KBM-7 (cell line): Measurements from ENCODE around the gene ANKH.
A peak's percentile ranks its signal among the peaks of the same experiment; 100 is the strongest.

Experiments used
- DNase-seq: peaks from one replicate; pipeline ENCODE4 v3.0.0-alpha.2; 2015
- in situ Hi-C: fragments of 300-500 bp; cut with MboI; formaldehyde crosslinking; loops from 2 replicates; pipeline ENCODE4 v1.14.3; 2020; ENCODE audit warnings: low sequenced_read_pairs, low pct_unique_long_range_greater_than_20kb, mixed read lengths

Gene ANKH

DNA sequence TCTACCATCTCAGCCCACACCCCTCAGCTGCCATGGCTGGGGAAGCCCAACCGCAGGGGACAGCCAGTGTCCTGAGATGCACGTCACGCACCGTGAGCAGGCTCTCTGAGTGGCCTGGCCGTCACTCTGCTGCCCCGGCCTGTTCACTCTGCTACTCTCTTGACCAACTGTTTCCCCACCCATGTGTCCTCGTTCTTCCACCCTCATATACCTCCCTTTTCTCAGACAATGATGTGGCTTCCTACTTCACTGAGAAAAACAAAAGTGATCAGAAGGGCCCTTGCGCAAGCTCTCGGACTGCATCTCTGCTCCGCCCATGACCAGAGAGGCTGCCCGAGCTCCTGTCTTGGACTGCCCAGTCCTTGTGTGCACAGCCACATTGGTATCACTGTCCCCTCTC lies 159.4 kb downstream of the ANKH start:
- in situ Hi-C loops: no loop called here
- DNase-seq: no peak

DNA sequence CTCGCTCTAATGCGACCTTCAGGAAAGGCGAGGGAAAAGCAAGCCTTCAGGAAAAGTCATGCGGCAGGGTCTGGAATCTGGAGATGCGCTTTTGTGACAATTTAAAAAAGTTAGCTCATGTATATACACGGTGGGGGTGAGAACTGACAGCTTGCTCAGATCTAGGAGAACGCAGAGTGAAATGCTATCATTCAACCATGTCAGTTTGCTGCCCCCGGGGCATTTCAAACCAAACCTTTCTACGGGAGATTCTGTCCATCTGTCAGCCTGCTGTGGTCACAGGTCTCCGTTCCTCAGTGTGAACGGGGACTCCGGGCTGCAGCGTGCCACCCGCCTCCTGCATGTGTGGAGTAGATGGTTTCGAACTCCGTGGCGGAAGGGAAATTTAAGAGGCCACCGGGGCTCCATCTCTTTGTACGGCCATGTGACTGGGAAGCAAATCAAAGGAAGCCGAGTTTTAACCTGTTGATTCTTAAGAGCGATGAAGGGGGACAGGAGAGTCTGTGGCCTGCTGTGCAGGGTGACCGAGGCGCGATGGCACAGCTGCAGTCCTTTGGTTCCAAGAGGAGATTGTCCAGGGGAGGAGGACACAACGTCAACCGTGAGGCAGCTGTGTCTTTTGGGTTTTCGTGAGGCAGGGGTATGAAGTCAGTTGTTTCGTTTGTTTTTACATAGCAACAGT lies 161.1 kb downstream of the ANKH start:
- in situ Hi-C loops: no loop called here
- DNase-seq: no peak

DNA sequence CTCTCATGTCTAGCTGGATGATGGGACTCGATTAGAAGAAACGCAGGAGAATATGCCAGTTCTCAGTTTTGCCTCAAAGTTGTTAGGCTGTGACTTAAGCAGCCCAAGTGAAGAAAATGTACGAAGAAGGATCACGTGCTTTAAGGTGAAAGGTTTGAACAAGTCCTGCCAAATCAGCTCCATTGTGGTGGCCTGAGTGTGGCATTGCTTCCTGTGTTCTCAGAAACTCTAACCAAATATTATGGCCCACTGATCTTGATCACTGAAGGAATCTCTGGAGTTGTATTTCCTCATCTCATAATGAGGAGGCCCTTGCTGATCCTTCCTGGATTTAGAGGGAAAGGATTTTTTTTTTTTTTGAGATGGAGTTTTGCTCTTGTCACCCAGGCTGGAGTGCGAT lies 163.0 kb downstream of the ANKH start:
- in situ Hi-C loops: no loop called here
- DNase-seq: peak; percentile 13

DNA sequence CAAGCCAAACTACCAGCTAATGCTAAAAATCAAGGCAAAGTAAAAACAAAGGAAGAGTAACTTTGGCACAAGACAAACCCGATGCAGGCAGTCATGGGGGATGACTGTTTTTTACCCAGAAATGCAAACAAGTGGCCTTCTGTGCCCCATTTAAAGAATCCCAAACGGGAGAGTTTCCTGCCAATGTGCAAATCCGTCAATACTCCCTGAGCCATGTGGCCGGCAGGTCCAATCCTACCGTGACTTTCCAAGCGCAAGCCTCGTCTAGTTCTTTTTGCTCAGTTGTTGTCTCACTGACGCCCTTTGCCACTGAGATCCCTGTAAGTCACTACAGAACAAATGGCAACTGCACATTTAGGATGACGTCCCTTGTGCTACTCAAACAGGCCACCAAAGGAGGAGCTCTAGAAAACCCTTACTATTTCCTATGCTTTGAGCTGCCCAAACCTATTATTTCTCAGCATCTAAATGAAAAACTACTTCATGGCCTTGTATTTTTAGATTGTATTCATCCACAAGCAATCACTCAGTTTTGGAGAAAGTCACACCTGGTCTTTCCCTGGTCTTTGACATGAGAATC lies 163.7 kb downstream of the ANKH start:
- in situ Hi-C loops: no loop called here
- no peak for DNase-seq

DNA sequence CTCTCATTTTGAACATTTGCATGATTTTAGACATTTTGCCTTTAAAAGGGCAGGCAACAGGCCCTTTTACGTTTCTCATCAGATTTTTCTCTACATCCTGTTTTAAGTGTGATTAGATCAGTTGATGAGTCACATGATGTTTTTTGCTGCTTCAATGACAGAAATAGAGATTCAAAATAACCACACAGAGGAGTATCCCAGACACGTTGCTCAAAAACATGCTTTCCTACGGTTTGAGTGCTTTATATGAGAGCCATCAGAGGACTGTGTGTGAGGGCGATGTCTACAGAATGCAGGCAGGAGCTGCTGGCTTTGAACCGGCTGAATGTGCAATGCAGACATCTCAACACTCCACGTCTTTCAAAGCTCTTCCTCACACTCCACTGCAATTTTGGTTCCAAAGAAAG lies 165.0 kb downstream of the ANKH start:
- DNase-seq: peak; percentile 74
- in situ Hi-C loops: no loop called here

DNA sequence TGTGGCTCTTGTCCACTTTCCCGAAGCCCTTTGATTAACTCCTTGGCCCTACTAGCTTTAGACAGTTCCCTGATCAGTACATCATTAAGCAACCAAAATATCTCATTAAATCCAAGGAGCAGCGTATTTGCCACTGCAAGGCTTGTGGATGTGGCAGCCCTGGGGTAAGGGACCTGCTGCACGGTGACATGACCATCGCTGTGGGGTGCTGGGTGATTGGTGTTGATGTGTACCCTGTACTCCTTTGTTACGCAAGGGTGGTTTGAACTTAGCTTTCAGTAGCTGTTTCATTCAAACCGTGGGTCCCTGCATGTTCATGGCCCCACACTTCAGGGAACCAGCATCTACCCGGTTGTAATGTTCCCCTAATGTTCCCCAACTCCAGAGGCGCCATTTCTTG lies 166.0 kb downstream of the ANKH start:
- in situ Hi-C loops: no loop called here
- no peak for DNase-seq

DNA sequence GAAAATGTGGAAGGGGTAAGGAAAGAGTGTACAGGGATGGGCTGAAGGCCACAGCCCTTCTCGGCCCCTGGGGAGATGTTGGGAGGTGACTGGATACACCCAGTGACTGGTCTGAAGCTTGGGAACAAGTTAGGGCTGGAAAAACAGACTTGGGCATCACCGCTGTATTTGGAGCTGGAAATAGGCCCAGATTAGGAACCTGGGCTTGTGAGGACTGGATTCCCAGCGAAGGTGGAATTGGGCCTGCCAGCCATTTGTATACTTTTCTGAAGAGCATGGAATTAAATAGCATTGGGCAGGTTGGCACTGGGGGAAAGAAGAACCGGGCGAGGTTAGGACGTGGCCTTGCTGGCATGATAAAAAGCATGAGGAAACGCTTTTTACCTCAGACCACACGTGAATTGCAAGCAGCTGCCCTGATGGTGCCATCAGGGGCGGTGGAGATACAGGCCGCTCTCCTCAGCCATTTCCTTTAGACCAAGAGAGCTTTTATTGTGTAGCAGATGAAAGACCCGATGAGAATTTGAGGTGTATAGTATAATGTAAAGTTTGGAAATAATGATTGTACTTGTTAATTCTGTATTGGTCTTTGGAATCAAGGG lies 169.2 kb downstream of the ANKH start:
- in situ Hi-C loops: no loop called here
- DNase-seq: no peak

DNA sequence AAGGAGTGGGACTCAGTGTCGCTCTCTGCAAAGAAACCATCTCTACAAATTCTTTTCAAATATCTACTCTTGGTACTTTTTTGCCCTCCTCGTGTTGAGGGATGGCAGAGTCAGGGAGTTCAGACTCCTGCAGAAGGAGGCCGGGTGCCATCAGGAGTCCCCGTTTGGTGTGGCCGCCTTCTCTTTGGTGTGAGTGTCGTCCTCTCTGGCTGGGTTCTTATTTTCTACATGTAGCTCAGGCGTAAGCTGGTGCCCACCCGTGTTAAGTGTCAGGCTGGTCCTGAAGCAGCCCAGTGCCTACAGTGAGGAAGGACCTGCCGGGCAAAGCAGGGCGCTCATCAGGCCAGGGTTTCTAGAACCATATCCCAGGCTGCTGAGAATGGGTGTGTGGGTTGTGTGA lies 170.0 kb downstream of the ANKH start:
- no peak for DNase-seq
- in situ Hi-C loops: no loop called here

DNA sequence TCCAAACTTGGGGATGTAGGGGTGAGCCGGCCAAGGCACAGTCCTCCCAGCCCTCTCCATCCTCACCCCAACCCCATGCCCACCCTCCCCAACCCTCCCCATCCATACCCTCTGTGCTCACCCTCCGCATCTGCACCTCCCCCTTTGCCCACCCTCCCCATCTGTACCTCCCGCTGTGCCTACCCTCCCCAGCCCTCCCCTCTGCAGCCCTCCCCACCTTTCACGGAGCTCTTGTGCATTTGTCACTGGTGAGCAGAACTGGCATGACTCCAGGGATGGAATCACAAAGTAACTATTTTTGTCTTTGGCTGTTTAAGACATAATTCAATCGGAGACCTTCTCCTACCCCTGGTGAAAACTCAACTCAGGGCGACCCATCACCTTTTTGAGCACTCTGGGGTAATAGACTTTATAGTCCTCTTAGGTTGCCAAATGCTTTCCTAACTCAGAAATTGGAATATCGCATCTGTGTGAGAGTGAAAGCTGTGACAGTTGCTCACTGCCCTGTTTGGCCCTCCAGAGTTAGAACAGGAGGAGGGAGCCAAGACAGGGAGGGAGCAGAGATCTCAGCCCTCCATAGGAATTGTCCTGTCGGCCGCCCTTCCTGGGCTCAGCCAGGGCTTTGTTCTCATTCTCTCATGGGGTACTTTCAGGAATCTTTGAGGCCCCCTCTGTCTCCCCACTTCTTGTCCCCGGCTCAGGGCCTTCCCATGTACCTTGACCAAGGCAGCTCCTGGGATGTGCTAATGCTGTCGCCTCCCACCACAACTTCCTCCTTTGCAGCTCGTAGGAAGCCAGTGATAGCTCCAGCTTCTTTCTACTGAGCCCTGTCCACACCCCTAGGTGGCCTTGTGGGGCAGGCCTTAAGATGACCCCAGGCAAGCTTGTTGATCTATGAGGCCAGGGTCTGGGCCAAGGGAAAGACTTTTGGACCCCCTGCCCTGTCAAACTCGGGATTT lies 170.8 kb downstream of the ANKH start:
- in situ Hi-C loops: no loop called here
- peak; percentile 53 for DNase-seq

DNA sequence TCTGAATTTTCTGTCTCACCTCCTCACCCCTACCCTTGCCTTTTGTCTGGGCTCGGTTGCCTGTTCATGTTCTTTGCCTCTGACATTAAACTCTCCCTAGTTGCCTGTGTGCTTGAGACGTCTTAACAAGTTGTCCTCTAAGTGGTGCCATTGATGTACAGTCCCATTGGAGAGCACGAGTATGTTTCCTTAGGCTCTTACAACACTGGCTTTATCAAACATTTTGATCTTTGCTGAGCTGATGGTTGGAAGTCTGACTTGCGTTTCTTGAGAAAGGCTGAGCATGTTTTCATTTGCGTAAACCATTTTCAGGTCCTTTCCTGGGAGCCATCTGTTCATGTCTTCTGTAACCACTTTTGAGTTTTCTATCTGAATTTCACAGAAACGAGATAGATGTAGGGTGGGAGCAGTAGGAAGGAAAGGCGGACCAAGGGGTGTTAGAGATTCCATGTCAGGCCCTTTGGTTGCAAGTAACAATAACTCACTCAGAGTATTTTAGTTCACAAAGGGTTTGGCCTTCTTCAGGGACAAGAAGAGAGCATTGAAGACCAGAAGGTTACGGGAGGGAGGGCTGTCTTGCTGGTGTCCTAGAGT lies 171.7 kb downstream of the ANKH start:
- in situ Hi-C loops: no loop called here
- no peak for DNase-seq

DNA sequence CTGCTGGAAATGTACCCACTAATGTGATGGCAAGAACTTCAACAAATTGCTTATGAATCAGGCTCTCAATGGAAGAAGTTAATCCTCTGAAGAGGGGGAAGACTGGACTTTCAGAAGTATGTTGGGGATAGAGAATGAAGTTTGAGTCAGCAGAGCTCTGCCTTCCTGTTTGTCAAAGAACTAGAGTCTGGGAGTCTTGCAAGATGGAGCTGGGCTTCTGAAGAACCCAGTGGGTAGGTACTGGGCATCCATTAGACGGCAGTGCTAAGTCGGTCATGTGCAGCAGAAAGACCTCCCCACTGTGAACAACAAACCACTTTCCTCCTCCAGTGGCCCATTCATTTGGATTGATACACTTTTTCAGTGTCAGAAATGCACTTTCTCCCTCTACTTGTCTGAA lies 172.4 kb downstream of the ANKH start:
- in situ Hi-C loops: no loop called here
- no peak for DNase-seq

DNA sequence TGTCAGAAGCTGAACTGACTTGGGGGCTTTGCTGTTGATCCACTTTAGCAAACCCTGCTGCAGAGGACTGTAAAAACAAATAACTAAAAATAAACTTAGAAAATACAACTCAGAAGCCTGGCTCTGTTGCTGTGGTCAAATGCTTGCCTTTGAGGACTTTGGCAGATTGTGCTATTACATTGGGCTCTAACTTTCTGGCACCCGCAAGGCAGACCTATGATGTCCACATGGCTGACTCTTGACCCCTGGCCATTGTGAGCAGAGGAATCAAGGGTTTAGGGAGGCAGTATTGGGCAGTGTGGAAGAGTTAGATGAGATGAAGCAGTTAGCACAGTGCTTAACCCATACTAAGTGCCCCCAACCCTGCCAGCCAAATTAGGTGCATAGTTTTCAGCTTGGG lies 173.1 kb downstream of the ANKH start:
- in situ Hi-C loops: no loop called here

DNA sequence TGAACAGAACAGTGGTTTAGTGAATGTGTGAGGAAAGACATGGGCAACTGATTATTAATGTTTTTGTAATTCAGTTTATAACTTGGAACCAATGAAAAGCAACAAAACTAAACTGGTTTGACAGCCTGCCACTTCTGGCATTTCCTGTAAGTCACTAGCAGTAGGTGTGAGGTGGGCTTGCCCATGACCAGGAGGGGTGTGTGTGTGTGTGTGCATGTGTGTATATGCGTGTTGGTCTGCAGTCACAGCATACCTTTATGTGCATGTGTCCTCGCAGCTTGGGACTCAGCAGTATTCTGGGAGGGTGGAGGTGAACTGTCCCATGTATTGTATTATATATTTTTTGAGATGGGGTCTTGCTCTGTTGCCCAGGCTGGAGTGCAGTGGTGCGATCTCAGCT lies 174.7 kb downstream of the ANKH start:
- in situ Hi-C loops: no loop called here
- no peak for DNase-seq

More for the DNA sequence above, 173.1 kb downstream of the ANKH start:
- DNase-seq: no peak

DNA sequence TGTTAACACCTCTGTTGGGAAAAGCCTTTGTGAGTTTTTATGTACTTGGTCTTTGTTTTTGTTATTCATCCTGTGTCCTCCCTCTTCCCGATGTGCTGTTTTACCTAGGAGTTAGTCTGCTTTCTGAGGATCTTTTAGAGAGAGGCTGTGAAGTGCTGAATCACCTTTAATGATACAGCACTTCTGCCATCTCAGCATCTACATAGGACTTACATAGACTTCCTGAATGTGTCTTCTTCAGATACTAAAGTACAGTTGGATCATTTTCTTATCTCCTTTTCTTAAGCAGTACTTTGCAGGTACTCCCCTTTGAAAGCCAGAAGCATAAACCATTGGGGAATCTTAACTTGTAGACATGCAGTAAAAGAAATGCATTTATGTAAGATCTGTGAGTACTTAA lies 175.5 kb downstream of the ANKH start:
- in situ Hi-C loops: no loop called here
- no peak for DNase-seq

DNA sequence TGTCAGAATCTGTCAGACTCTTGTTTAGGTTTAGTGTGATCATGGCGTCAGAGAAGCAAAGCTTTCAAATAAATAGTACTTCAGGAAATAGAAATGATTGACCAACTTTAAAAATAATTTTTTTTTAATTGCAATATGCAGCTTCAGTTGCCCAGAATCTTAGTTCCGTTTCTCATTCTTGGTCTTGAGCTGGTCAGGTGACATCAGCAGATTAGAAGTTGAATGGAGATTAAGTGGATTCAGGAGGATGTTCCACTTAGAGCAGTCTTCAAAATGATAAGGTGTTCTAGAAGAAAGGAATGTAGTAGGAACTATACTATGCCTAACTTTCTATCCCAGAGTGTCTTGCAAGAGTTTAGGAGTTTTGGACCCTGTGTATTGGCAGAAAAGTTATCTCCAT lies 176.4 kb downstream of the ANKH start:
- no peak for DNase-seq
- in situ Hi-C loops: no loop called here

DNA sequence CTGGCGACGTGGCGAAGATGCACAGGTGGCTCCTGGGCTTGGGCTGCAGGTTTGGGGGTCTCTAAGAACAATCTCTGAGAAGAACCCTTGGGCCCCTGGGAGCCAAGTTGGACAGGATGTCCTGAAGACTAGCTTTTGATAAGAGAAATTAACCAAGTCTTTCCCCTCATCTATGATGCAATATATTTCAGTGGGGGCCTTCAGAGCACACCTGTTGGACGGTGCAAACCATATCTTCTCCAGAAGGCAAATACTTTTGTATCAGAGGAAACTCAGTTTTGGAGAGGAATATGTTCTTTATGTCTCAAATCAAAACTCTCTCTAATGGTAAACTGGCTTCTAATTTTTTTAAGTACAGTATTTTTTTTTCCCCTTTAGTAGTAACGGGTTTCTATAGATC lies 178.5 kb downstream of the ANKH start:
- no peak for DNase-seq
- in situ Hi-C loops: no loop called here

DNA sequence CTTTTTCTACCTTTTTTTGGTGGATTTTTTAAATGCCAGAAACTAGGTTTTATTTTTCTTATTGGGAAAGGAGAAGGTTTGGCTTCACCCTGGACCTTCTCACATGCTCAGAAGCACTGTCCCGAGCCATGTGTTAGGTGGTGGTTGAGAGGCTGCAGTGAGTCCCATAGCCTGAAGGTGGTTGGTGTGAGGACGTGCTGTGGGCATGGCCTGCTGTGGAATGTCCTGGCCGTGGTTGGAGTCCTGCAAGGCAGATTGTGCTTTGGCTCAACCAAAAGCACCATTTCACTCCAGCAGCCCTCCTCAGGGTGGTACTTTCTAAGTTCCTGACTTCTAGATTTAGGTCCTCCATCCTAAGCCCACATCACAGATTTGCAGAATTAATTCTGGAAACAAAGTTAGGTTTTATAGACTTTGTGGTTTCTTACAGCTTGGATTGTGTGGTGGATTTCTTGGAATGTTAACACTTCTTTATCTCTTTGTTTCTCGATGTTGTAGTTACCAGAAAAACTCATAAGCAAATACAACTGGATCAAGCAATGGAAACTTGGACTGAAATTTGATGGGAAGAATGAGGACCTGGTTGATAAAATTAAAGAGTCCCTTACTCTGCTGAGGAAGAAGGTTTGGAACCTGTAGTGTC lies 184.4 kb downstream of the ANKH start:
- in situ Hi-C loops: no loop called here

DNA sequence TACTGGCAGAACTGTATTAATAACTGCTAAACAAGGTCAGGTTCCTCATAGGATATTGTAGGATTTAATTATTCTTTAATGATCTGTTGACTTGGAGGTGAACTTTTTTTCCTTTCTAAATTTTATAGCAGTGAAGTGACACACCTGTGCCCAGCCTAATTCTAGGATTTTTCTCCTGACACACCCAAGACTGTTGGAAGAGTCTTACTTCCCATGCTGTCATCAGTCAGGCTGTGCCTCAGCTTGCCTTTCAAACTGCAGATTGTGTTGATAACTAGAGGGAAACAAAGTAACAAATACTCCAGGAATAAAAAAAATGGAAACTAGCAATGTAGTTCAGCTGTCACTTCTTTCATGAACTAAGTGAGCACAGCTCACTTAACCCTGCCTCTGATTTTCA lies 185.1 kb downstream of the ANKH start:
- DNase-seq: no peak
- in situ Hi-C loops: no loop called here

More for the DNA sequence above, 184.4 kb downstream of the ANKH start:
- DNase-seq: no peak

DNA sequence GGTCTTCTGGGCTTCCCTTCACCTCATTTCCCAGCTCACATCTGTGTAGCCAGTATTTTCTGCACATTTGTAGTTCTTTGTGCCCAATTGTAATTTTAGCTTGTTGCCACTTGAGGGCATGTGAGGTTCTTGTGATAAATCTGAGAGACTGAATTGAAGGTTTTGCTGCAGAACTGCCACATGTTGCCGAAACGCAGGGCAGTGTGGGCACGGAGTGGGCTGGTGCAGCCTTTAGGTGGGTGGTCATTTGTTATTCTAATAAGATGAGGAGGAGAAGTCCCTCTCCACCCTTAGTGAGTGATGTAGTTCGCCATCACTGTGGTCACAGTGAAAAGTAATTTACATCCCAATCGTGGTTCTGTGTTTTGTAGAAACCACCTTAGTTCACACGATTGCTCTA lies 185.8 kb downstream of the ANKH start:
- peak; percentile 62 for DNase-seq
- in situ Hi-C loops: no loop called here
